GM21786 (cell line): ENCODE data around the gene MYRFL.
"Not testable (repeated sequence)": the region's sequence is repeated elsewhere in the genome, so short reads cannot be mapped to it uniquely, and the experiment has no call there.

Experiments used
- ATAC-seq: cut with Tn5 transposase; IDR thresholded peaks from one replicate; pipeline ENCODE4 v1.9.1; 2021; ENCODE audit not compliant: unreplicated experiment

The MYRFL gene

DNA sequence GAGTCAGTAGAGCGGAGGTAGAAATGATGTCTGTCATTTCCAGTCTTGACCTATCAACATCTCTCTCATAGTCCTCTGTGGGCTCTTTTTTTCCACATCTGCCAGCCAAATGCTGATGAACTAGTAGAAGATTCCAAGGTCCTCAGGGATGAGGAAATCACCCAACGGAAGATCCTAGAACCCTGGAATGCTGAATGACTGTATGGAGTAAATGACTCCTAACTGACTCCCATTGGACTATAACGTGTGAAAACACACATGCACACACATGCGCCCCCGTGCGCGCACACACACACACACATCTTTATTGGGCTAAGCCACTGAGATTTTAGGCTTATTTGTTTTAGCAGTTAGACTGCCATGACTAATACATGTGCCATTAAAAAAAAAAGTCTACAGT is 159.2 kb downstream of the MYRFL start:
- ATAC-seq, result no peak

DNA sequence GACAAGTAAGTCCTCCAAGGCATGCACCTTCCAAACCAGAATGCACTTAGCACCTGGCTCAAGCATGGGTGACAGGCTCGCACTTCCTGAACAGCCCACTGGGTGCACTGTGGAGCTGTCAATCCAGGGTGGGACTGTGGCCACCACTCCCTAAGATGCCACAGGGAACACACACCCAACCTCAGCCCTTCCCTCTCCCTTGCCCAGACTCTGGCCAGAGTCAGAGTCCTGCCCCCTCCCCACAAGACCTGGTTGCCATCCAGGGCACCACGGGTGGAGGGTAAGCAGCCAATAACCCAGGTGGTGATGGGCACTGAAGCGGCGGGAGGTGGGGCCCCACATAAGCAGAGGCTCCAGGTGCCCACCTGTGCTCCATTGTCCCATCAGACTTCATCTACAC is 160.6 kb downstream of the MYRFL start:
- no peak for ATAC-seq

DNA sequence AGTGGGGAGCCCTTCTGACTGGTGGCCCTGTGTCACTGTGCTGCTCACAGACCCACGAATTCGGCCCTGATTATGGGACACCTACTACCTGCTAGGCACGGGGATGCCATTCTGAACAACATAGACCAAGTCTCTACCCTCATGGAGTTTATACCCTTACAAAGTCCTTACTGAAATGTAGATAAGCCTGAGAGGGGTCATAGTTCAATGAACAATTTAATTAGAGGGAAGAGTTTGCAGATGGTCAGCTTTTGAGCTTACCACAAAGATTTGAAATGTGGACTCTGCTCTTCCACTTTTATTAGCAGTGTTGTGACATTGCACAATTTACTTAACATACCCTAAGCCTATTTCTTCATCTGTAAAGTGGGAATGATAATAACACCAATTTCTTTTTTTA is 161.1 kb downstream of the MYRFL start:
- no peak for ATAC-seq

DNA sequence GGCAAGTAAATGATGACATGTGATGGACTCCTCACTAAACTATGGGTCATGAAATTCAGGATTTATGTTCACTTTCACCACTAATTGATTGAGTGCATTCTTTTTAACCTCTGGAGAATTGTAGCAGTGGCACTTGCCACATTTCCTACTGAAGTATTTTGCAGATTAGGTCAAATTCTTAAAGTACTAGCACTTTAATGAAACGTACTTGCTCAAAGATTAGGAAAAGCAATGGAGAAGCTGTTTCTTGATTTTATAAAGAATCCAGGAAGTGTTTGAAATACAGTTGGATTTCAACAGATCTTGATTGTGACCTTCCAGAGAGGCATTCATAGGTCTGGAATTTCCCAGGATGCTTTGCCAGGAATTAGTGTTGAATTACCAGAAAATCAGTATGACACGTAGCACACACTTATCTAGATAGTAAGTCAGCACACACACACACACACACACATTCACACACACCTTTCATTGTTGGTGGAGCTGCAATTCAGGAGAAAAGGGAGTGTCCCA is 162.6 kb downstream of the MYRFL start:
- no peak for ATAC-seq

- ATAC-seq, result no peak
Measured at GRCh38 chr12:69988481-69989321, 163.7 kb downstream of the MYRFL start.

GRCh38 chr12:69991690-69992288 is 166.8 kb downstream of the MYRFL start:
- ATAC-seq, result no peak

GRCh38 chr12:69993433-69993832 is 168.4 kb downstream of the MYRFL start:
- no peak for ATAC-seq

DNA sequence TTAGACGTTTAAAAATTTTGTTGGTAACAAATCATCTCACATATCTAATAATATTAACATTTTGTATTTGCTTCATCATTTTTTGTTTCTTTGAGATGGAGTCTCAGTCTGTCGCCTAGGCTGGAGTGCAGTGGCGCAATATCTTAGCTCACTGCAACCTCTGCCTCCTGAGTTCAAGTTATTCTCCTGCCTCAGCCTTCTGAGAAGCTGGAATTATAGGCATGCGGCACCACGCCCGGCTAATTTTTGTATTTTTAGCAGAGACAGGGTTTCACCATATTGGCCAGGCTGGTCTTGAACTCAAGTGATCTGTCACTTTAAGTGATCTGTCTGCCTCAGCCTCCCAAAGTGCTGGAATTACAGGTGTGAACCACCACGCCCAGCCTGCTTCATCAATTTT is 169.1 kb downstream of the MYRFL start:
- not testable (repeated sequence) for ATAC-seq

DNA sequence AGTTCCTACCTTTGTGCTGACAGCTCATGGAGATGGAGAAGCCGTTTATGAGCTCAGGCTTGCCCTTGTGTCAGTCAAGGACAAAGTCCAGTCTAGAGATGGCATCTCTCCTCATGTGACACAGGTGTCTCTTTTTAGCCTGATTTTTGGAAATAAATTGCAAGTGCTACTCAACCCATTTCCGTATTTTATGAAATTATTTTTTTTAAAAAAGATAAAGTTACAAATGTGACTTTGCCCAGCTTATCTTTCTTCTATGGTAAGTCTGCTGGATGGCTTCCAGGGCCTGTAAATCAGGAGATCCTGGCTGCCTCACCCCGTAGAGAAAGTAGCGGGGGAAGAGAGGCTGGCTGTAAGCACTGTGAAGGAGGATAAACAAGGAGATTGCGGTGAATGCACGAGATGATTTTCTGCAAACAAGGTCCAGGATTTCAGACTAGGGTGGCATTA is 169.7 kb downstream of the MYRFL start:
- ATAC-seq, result no peak

GRCh38 chr12:69996241-69996640 is 171.2 kb downstream of the MYRFL start:
- no peak for ATAC-seq

- ATAC-seq, result no peak
Measured at GRCh38 chr12:69996722-69997121, 171.7 kb downstream of the MYRFL start.

GRCh38 chr12:69998011-69998410 is 173.0 kb downstream of the MYRFL start:
- no peak for ATAC-seq

DNA sequence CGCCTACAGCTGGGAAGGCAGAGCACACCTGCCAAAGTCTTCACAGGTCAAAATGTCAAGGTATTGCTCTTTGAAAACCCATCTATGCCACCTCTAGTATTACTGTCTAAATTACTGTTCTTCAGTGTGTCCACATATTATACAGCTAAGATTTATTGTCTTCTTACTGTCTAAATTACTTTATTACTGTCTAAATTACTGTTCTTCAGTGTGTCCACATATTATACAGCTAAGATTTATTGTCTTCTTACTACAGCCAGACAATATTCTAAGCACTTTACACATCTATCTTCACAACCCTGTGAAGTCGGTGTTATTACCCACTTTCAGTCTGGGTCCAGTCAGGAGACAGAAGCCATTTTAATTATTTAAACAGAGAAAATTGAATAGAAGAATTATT is 173.9 kb downstream of the MYRFL start:
- no peak for ATAC-seq

- no peak for ATAC-seq
Measured at GRCh38 chr12:69999561-69999960, 174.5 kb downstream of the MYRFL start.

- ATAC-seq, result no peak
Measured at GRCh38 chr12:70002097-70002911, 177.3 kb downstream of the MYRFL start.

DNA sequence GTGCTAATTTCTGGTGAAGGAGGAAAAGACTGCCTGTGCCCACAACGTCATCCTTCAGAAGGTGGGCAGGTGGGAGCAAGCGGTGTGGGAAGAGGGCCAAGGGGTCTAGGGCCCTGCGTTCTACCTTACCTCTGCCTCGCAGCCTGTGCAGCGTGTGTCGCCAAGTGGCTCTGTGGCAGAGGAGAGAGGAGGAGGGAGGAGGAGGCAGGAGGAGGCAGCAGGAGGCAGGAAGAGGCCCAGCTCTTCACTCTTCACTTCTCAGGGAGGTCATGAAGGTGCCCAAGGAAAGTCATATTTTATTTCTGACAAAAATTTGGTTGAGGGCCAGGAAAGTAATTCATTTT is 177.9 kb downstream of the MYRFL start:
- ATAC-seq, result no peak

DNA sequence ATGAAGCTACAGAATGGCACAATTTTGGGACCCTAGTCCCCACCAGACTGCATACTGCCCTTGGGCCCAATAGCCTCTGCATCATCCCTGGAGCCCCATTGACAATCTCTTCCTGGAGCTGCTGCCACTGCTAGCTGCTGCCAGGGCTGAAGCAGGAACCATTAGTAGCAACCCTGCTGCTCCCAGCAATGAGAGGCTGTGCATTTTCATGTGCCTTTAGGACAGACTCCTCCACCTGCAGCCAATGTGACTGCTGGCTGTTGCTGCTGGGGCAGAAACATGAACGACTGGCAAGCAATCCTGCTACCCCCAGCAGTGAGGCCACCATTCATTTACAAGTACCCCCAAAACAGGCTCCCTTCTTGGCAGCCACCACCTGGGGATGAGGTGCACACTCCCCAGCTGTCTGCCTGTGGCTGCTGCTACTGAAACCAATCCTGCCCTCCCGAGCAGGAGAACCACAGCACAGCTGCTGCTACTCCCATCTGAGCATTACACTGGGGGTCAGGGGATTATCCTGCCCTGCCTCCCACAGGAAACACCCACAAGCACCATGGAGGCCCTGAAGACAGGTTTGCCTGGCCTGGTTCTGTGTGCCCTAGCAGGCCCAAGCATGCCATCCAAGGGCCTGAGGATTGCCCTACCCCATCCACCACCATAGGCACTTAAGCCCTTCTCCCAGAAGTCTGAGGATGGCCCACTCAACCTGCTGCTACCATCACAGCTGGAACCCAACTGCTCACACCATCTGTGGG is 181.0 kb downstream of the MYRFL start:
- ATAC-seq, result no peak

DNA sequence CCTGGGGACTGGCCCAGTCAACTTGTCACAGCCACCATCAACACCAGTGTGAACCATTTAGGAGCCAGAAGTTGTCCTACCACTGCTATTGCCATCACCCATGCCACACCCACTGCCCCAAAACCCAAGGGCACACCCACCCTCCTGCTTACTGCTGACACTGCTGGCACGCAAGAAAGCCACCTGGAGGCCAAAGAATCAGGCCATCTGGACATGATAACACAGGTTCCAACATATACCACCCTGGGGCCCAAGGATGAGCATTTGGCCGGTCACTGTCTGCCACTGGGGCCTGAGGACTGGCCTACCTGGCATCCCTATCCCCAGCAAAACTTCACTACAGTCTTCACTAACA is 181.6 kb downstream of the MYRFL start:
- ATAC-seq, result no peak

- no peak for ATAC-seq
Measured at GRCh38 chr12:70007687-70008086, 182.7 kb downstream of the MYRFL start.
